Heart left ventricle (tissue), 16 donors: ENCODE results near the gene ENDOU. TPM values are rescaled to one million over a fixed set of nuclear protein-coding genes. Genes with fewer than 3 reads are reported as not detected.

Experiments
- ATAC-seq, 4 donors: fragments of 200-7000 bp; cut with Tn5 transposase; one replicate each; pipeline ENCODE4 v1.9.1; 2020 to 2022; ENCODE audit warnings: moderate library complexity in 4 of 4, mild to moderate bottlenecking in 3 of 4, moderate number of reproducible peaks in 1 of 4
- DNase-seq, 5 donors: peaks; one replicate each; pipeline ENCODE4 v3.0.0-alpha.2; 2020
- H3K27ac ChIP-seq, 12 donors: fragments of 200-600 bp; sonication (generic) in 4 of 12; one replicate each; pipeline versions ENCODE4 v1.5.0 to v1.8.0; 2016 to 2022; ENCODE audit warnings: mild to moderate bottlenecking in 2 of 12
- H3K27me3 ChIP-seq, 9 donors: fragments of 200-600 bp; sonication (generic) in 2 of 9; one replicate each; pipeline versions ENCODE4 v1.5.1 to v1.8.0; 2016 to 2022; ENCODE audit warnings: mild to moderate bottlenecking in 3 of 9
- H3K36me3 ChIP-seq, 9 donors: fragments of 200-600 bp; sonication (generic) in 2 of 9; one replicate each; pipeline versions ENCODE4 v1.5.0 to v1.8.0; 2018 to 2022; ENCODE audit warnings: mild to moderate bottlenecking in 2 of 9
- H3K4me1 ChIP-seq, 12 donors: fragments of 200-600 bp; sonication (generic) in 4 of 12; one replicate each; pipeline versions ENCODE4 v1.5.0 to v1.8.0; 2016 to 2022; ENCODE audit warnings: mild to moderate bottlenecking in 3 of 12
- H3K4me3 ChIP-seq, 12 donors: fragments of 200-600 bp; sonication (generic) in 4 of 12; one replicate each; pipeline versions ENCODE4 v1.5.0 to v1.8.0; 2017 to 2022; ENCODE audit warnings: mild to moderate bottlenecking in 9 of 12, moderate library complexity in 4 of 12
- H3K9me3 ChIP-seq, 12 donors: fragments of 200-600 bp; sonication (generic) in 4 of 12; one replicate each; pipeline versions ENCODE4 v1.5.0 to v1.8.0; 2016 to 2022; ENCODE audit warnings: mild to moderate bottlenecking in 1 of 12
- POLR2A ChIP-seq, 2 donors: fragments of 450-650 bp; IDR thresholded peaks; one replicate each; pipeline ENCODE4 v1.6.1; 2017; ENCODE audit warnings: antibody characterized with exemption in 2 of 2, mild to moderate bottlenecking in 2 of 2, moderate library complexity in 2 of 2
- WGBS, 4 donors: extraction: QIAGEN DNeasy Blood & Tissue Kit in 2 of 4; methylation state at CpG; one replicate each; pipeline versions ENCODE4 v1.1.5 to v1.1.7; 2013 to 2018; 5-methylcytosine and 5-hydroxymethylcytosine counted together
- intact Hi-C, 10 donors: fragments of 100-400 bp; cut with DNase I; formaldehyde crosslinking; loops; one replicate each; pipeline versions ENCODE4 v1.11.1 to v1.14.2; 2022
- polyA plus RNA-seq, 2 donors: library from polyadenylated mRNA; stranded (reverse); fragments of 200-250 nt; gene quantifications; one replicate each; pipeline ENCODE4 v1.2.3, GENCODE V29; 2013
- total RNA-seq, 9 donors: library from RNA; depleted of rRNA in 2 of 9; stranded (reverse); fragments of >200 nt in 2 of 9; fragmentation: NEBNext Ultra II Directional in 3 of 9; extraction: Animal tissue kit (Norgen Biotek cat#: 25700) in 3 of 9; gene quantifications; one replicate each; pipeline versions ENCODE4 v1.1.0 to v1.2.4, GENCODE V29; 2016 to 2023
- TF ChIP-seq, protein P1 (sequence below), 12 donors: fragments of 200-600 bp; sonication (generic) in 4 of 12; IDR thresholded peaks; one replicate each; pipeline versions ENCODE4 v1.5.0 to v1.8.0; 2018 to 2022; ENCODE audit warnings: antibody characterized with exemption in 12 of 12, mild to moderate bottlenecking in 5 of 12
- donor health status: ischemic (EF 13 %, LVEDD 7.1; RV severe dilation, severe dysfunction).
- donor health status: healthy with polysubstance abuse.
- donor health status: DM: no; HTN: yes; CAD: no.
- donor health status: DM: no; HTN: no; CAD: no.
- donor health status: ischemic (EF 25% LVEDD 6.9; RV normal size, moderate dysfunction).
- donor health status: ischemic (EF 25% LVEDD 5.7; RV mildly dilated, moderate dysfunction).
- donor health status: healthy.
- donor health status: DM: yes; HTN: yes; CAD: no.
- donor health status: ischemic (EF 35%, LVEDD 5.7; RV mildly dilated, moderate dysfunction).
- donor health status: nonischemic (EF 11% LVEDD 7.7; RV severe dilation, severe dysfunction).
- donor health status: DM: yes; HTN: yes; CAD: no.
- donor health status: PGD.
- donor health status: ischemic (EF 29% LVEDD 5.4; RV normal size, mild dysfunction).
- donor health status: nonischemic (EF 23%, LVEDD 6.1; RV moderate dilation, normal function).

The ENDOU gene
- total and polyA plus RNA-seq, 11 donors, result 0.08 to 2.5 (median 0.27) TPM; not detected in 4

DNA sequence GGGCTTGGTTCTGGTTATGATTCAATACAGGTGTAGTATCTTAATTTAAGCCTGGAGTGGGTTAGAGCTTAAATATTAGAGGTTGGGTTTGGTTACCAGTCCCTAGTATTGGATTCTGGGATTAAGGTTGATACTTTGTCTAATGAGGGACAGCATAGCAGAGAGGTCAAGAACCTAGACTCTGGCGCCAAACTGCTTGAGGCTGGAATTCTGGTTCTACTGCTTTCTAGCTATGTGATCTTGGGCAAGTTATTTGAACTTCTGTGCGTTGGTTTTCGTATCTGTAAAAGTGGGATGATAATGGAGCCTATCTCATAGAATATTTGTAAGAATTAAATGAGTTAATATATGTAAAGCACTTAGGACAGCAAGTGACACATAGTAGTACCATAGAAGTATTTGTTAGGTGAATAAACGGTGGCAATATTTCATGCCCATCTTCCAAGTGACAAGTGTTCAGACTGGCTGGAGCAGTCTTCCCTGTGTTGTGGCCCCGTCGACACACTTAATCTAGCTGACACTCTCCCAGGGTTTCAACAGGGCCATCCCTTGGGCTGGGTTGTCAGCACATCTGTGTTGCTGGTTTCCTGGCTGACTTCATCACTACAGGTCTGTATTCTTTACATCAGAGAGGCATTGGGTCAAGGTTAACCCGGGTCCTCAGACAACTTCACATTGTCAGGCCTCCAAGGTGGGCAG is 3.0 kb downstream of the ENDOU start:
- no peaks in the 10 kb centered on the region for H3K27me3 ChIP-seq
- 72 to 87% (median 86%) methylated on average over 7 of the region's 7 CpGs for WGBS, 4 donors
- H3K9me3 ChIP-seq, result no peaks in the 10 kb centered on the region
- DNase-seq (no peak), ATAC-seq (no peak)
- H3K27ac ChIP-seq, result no peak overlapping the region
- intact Hi-C loops, result no loop called here
- peaks cover 0 to 6% (median 0%) of the 10 kb centered on the region in 9 donors for H3K36me3 ChIP-seq
- no peak overlapping the region for H3K4me3 ChIP-seq
- H3K4me1 ChIP-seq, result peaks cover 0 to 30% (median 16%) of the 10 kb centered on the region in 12 donors
- TF ChIP-seq, protein P1, sequence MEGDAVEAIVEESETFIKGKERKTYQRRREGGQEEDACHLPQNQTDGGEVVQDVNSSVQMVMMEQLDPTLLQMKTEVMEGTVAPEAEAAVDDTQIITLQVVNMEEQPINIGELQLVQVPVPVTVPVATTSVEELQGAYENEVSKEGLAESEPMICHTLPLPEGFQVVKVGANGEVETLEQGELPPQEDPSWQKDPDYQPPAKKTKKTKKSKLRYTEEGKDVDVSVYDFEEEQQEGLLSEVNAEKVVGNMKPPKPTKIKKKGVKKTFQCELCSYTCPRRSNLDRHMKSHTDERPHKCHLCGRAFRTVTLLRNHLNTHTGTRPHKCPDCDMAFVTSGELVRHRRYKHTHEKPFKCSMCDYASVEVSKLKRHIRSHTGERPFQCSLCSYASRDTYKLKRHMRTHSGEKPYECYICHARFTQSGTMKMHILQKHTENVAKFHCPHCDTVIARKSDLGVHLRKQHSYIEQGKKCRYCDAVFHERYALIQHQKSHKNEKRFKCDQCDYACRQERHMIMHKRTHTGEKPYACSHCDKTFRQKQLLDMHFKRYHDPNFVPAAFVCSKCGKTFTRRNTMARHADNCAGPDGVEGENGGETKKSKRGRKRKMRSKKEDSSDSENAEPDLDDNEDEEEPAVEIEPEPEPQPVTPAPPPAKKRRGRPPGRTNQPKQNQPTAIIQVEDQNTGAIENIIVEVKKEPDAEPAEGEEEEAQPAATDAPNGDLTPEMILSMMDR (IDR thresholded peaks at IDR 0.05), result no peak
- no peak for TF ChIP-seq POLR2A (IDR thresholded peaks at IDR 0.05)

DNA sequence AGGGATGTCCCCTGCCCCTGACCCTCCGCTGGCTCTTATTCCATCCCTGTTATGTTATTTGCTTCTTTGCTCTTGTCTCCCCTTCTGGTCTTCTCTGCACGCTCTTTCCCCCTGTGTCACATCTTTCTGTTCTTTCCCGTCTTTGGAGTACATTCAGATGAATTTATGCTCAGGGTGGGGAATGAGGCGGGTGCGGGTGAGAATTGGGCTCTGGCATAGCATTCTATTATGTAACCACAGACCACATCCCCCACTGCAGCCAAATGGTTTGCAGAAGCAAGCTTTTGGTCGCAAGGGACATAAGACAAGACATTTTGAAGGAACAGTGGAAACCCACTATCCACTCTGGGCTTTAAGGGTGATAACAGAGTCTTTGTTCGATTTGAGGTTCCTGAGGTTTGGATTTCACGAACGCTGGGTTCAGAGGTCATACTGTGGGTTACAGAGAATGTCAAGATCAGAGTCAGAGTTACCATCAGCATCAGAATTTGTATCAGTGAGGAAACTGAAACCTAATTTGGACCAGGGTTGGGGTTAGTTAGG is 3.8 kb downstream of the ENDOU start:
- no peak for ATAC-seq
- H3K9me3 ChIP-seq, result no peaks in the 10 kb centered on the region
- no peak overlapping the region for H3K4me3 ChIP-seq
- 88 to 94% (median 91%) methylated on average over 9 of the region's 9 CpGs for WGBS, 4 donors
- H3K27me3 ChIP-seq, result no peaks in the 10 kb centered on the region
- H3K4me1 ChIP-seq, result peaks cover 0 to 38% (median 24%) of the 10 kb centered on the region in 12 donors
- no peak overlapping the region for H3K27ac ChIP-seq
- peaks cover 0 to 6% (median 0%) of the 10 kb centered on the region in 9 donors for H3K36me3 ChIP-seq
- TF ChIP-seq POLR2A (IDR thresholded peaks at IDR 0.05), result no peak
- TF ChIP-seq, protein P1 (IDR thresholded peaks at IDR 0.05), result no peak
- DNase-seq, result no peak
- intact Hi-C loops, result no loop called here

DNA sequence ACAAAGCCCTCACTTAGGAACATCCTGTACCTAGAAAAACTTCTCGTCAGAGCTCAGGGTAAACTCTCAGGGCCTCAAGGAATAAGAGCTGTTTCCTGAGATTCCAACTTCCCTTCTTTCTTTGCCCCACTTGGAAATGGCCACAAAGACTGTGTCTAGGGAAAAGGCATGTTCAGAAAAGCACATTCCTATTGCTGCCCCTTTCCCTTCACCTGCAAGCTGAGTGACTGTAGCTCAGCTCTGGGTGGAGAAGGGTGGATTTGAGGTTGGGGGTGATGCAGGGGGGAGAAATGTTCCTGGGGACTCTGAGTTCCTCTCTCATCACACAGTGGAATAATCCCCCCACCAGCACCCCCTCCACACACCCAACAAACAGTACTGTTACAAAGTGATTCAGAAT is 6.8 kb downstream of the ENDOU start:
- intact Hi-C loops, result loop anchor here in 7 of 10 donors (2.0 to 10.0 kb wide), 7 partner anchors 16 to 246 kb away; partner anchors contain the start of genes TMEM106C (in 2 of the 7) and RAPGEF3 (in 1 of the 7)
- H3K4me1 ChIP-seq, result peaks cover 7 to 56% (median 45%) of the 10 kb centered on the region in 12 donors
- DNase-seq (peak in 1 of 5 donors; percentile 2), ATAC-seq (no peak)
- H3K27ac ChIP-seq, result peak overlapping the region; percentile 80 to 96 (median 94)
- no peaks in the 10 kb centered on the region for H3K27me3 ChIP-seq
- peaks cover 0 to 6% (median 0%) of the 10 kb centered on the region in 9 donors for H3K36me3 ChIP-seq
- TF ChIP-seq POLR2A (IDR thresholded peaks at IDR 0.05), result no peak
- TF ChIP-seq, protein P1 (IDR thresholded peaks at IDR 0.05), result no peak
- no peak overlapping the region for H3K4me3 ChIP-seq
- no peaks in the 10 kb centered on the region for H3K9me3 ChIP-seq
- 46 to 67% (median 60%) methylated on average over 1 of the region's 1 CpG for WGBS, 4 donors
